Skeletal muscle cell (primary cell): ENCODE data around the gene DYNC1H1.

Experiments used
- DNase-seq: peaks from one replicate; pipeline ENCODE4 v3.0.0-alpha.2; 2010; ENCODE audit warnings: low read depth
- H3K4me3 ChIP-seq: 2 replicates; pipeline ENCODE4 v1.5.1; 2011; ENCODE audit warnings: low read depth, mild to moderate bottlenecking, control low read depth, low read length, moderate library complexity

DYNC1H1 gene

GRCh38 chr14:102096569-102097188, 132.3 kb downstream of the DYNC1H1 start:
- no peak for DNase-seq
- no peak overlapping the region for H3K4me3 ChIP-seq

DNA sequence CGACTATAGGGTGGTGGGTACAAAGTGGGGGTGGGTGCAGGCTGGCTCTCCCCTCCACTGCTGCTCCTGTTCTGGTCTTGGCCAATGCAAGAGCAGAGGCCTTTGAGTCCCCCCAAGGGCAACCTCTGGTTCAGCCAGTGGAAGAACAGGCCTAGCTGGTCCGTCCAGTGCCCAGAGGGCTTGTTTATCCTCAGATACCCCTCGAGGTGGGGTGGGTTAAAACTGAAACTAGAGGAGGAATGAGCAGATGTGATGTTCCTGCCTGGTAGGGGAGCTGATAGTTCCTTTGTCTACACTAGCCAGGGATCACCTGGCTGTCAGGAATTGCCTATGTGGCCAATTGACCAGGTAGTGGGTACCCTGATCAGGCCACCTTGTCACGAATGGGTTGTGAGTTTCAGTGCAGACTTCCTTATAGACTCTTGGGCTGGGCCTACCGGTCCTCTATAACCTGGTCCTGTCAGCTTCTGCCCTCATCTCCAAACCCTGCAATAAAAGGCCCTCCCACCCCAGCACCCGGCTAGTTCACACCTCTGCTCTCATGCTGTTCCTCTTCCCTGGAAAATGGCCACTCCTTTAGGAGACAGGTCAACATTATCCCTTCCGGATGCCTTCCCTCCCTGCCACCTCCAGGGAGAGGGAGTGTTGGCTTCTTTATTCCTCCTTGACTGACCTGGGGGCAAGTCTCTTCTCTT, 133.2 kb downstream of the DYNC1H1 start:
- H3K4me3 ChIP-seq, result no peak overlapping the region
- no peak for DNase-seq

- DNase-seq, result no peak
- no peak overlapping the region for H3K4me3 ChIP-seq
These were observed 138.8 kb downstream of the DYNC1H1 start for GRCh38 chr14:102103062-102103695.

DNA sequence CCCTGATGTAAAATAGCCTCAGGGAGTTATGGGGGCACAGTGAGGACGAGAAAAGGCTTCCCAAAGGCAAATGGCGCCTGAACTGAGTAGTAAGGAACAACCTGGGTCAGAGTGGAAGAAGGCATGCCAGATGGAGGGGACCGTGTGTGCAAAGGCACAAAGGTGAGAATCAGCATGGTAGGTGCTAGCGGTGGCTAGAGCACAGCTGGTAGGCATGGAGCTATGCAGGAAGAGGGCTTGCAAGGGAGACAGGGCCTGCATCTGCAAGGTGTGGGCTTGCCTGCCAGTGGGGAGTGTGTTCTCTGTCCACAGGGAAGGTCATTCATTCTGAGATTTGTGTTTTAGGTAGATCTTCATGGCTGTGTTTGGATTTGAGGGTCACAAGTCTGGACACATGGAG, 141.0 kb downstream of the DYNC1H1 start:
- DNase-seq, result no peak
- H3K4me3 ChIP-seq, result no peak overlapping the region
